GM21825 (cell line): Measurements from ENCODE around the gene ACOT4.
"Not testable (repeated sequence)": the region's sequence is repeated elsewhere in the genome, so short reads cannot be mapped to it uniquely, and the experiment has no call there.

Experiments used
- ATAC-seq: cut with Tn5 transposase; IDR thresholded peaks from one replicate; pipeline ENCODE4 v1.9.1; 2021; ENCODE audit warnings: mild to moderate bottlenecking, moderate library complexity; ENCODE audit not compliant: unreplicated experiment

The ACOT4 gene

DNA sequence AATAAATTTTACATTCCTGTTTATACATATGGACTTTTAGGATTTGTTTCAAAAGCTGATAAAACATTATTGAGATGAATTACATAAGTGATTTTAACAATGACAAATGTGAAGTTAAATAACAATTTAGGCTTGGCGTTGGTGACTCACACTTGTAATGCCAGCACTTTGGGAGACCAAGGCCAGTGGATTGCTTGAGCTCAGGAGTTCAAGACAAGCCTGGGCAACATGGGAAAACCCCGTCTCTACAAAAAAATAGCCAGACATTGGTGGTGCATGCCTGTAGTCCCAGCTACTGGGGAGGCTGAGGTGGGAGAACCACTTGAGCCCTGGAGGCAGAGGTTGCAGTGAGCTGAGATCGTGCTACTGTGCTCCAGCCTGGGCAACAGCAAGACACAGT, 15.3 kb upstream of the ACOT4 start:
- no peak for ATAC-seq

DNA sequence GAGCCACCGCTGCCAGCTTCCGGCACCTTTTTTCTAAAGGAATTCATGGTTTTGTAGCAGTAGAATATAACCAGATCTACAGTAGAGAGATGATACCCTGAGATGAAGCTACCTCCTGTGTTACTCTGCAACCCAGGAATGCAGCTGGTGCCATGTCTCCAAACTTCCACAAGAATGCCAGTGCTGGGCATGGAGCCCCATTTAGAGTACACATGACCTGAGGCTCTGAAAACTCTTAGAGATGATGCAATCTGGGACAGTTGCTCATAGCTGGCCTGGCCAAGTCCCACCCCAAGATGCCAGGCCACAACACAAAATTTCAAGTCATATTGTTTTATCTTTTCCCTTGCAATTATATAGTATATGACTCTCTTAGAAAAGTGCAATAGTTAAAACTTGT, 14.5 kb upstream of the ACOT4 start:
- not testable (repeated sequence) for ATAC-seq

DNA sequence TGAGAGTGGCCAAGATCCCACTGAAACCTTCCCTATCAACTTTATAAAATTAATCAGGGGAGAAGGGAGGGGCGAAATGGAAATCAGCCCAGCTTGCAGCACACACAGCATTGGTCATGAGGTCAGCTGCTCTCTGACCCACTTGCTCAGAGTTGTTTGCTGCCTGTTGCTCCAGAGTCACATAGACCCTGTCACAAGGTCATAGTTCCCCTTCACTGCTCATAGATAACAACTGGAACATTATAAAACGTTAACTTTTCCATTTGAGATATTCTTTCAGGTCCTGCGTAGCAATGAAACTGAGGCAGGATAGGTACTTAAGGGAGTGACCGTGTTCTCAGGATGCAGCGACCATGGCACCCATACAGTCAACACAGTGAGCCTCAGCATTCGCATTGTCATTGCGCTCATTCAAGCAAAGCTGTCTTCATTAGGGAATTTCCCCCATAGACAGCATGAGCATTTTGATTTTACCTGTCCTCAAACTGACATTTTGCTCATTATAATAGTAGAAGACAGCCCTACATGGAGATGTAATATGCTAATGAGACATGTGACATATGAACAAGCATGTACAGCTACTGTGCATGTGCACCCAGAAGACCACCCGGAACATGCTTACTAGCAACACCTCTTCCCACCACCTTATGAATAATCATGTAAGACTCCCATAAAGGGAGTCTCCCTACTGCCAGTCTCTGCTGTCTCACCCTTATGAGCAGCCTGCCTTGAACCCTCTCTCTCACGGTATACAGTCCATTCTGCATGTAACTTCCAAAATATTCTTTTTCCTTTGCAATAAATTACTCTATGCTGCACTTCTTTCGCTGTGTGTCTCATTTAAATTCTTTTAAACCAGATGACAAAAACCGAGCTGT, 9.3 kb upstream of the ACOT4 start:
- ATAC-seq: not testable (repeated sequence)

DNA sequence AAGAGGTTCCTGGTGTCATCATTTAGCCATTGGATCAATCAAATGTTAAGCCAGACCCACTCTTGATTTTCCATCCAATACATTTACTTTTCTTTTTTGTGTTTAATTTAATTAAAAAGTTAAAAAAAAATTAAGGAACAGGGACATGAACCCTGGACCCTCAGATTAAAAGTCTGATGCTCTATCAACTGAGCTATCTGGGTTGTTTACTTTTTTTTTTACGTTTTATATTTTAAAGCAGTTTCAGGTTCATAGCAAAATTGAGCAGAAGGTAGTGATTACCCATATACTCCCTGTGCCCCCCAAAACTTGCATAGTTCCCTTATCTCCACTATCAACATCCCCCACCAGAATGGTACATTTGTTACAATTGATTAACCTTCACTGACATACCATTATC, 3.0 kb upstream of the ACOT4 start:
- no peak for ATAC-seq

DNA sequence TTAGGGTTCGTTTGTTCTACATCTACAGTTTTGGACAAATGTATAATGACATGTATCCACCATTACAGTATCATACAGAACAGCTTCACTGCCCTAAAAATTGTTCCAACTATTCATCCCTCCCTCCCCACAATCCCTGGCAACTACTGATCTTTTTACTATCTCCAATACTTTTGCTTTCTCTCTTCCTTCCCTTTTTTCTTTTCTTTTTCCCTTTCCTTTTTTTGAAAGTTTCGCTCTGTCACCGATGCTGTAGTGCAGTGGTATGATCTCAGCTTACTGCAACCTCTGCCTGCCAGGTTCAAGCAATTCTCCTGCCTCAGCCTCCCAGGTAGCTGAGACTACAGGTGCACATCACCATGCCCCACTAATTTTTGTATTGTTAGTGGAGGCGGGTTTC, 2.6 kb upstream of the ACOT4 start:
- no peak for ATAC-seq

DNA sequence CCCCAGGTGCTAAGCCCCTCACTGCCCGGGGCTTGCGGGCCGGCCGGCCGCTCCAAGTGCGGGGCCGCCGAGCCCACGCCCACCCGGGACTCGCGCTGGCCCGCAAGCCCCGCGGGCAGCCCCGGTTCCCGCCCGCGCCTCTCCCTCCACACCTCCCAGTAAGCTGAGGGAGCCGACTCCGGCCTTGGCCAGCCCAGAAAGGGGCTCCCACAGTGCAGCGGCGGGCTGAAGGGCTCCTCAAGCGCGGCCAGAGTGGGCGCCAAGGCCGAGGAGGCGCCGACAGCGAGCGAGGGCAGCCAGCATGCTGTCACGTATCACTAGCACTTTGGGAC, 1.0 kb upstream of the ACOT4 start:
- ATAC-seq: not testable (repeated sequence)

DNA sequence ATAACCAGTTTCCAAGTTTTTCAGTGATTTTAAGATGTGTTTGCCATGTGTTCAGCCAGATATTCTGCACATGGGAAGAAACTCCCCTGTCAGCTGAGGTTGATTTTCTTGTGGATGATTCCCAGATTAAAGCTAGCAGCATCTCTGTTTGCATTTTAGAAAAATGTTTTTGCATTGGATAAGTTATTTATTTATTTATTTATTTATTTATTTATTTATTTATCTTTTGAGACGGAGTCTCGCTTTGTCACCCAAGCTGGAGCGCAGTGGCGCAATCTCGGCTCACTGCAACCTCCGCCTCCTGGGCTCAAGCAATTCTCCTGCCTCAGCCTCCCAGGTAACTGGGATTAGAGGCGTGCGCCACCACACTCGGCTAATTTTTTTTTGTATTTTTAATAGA, 2.8 kb downstream of the ACOT4 start:
- no peak for ATAC-seq

DNA sequence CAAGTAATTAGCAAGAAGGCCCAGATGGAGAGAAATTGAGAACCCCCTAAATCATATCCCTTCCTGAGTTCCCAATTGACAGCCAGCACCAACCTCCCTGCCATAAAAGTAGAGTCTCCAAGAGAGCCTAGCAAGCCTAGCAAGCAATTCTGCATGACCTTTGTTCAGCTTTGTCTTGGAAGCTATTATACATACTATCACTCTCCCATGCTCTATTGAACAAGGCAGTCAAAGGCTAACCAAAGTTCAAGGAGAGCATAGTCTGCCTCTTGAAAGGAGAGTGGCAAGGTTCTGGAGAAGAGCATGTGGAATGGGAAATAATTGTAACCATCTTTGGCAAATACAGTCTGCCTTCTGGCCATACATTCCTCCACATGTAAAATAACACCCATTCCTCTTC, 7.8 kb downstream of the ACOT4 start:
- ATAC-seq: no peak

DNA sequence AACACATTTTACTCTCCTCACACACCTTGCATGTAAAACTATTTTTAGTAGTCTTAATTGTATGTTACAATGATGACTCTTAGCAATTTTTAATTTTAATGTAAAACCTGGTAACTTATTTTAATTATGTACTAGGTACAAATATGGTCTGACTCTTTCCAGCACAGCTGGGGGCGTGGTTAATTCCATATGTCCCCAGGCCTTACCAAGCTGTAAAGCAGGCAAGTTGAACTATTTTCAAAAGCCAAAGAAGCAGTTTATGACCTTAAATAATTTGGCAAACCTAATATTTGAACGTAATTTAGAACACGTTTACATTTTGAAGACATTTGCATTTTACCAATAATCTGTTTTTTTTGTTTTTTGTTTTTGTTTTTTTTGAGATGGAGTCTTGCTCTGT, 11.3 kb downstream of the ACOT4 start:
- no peak for ATAC-seq

DNA sequence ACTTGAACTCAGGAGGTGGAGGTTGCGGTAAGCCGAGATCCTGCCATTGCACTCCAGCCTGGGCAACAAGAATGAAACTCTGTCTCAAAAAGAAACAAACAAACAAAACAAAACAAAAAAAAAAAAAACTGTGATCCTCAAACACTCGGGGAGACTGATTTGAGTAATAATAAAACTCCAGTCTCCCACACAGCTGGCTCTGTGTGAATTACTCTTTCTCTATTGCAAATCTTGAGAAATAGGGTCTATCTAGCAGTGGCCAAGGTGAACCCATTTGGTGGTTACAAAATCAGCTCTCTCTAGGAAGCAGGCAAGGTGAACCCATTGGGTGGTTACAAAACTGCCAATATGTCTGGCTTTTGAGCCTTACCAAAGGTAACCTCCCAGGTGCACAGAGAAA, 14.6 kb downstream of the ACOT4 start:
- ATAC-seq: no peak

DNA sequence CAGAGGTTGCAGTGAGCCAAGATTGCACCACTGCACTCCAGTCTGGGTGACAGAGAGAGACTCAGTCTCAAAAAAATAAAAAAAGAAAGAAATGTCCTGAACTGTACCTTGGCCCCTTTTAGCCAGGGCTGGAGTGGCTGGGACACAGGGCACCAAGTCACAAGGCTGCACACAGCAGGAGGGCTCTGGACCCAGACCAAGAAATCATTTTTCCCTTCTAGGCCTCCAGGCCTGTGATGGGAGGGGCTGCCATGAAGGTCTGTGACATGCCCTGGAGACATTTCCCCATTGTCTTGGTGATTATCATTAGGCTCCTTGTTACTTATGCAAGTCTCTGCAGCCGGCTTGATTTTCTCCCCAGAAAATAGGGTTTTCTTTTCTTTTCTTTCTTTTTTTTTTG, 15.6 kb downstream of the ACOT4 start:
- no peak for ATAC-seq

DNA sequence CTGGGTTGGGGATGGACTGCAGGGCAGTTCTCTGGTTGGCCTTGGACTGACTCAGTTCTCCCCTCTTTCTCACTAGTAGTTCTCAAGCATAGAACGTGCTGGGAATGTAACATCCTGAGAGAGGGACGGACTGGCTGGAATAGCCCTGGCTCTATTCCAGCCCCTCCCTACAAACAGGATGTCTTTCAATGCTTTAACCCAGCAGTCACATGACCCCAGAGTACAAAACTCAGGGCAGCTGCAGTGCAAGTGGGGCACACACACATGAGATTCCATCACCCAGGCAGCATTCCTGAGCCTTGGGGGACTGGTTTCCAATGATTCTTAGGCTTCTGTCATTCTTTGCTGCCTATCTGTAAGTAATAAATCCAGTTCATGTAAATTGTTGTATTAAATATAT, 19.0 kb downstream of the ACOT4 start:
- no peak for ATAC-seq

DNA sequence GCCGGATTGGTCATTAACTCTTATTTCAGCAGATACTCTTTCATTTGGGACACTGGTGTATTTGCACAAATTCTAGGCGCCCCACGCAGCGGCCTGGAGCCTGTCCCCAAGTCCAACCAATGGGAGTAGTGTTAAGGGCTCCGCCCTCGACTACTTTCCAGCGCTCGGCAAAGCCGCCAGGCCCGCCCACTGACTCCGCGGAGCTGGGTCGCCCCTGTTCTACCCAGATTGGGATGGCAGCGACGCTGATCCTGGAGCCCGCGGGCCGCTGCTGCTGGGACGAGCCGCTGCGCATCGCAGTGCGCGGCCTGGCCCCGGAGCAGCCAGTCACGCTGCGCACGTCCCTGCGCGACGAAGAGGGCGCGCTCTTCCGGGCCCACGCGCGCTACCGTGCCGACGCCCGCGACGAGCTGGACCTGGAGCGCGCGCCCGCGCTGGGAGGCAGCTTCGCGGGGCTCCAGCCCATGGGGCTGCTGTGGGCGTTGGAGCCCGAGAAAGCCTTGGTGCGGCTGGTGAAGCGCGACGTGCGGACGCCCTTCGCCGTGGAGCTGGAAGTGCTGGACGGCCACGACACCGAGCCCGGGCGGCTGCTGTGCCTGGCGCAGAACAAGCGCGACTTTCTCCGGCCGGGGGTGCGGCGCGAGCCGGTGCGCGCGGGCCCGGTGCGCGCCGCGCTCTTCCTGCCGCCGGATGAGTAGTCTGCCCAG, 20.8 kb downstream of the ACOT4 start, which contains the start of gene ACOT6:
TSS of gene ACOT6 (plus strand) at position 179 of the 707 bp plus-strand sequence. CDS start at position 234, 55 bp downstream.
- peak; percentile 79 for ATAC-seq

DNA sequence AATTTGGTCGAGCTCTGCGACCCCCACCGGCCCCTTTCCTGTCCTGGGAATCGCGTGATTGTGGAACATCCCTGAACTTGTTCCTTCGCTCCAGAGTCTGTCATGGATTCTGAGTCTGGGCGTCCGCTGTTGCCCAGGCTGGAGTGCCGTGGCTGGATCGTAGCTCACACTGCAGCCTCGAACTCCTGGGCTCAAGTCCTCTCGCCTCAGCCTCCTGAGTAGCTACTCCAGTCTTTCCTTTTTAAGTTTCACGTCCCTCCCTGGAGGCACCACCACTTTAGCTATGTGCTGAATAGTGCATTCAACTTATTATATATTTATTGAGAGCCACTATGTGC, 21.3 kb downstream of the ACOT4 start:
- no peak for ATAC-seq

DNA sequence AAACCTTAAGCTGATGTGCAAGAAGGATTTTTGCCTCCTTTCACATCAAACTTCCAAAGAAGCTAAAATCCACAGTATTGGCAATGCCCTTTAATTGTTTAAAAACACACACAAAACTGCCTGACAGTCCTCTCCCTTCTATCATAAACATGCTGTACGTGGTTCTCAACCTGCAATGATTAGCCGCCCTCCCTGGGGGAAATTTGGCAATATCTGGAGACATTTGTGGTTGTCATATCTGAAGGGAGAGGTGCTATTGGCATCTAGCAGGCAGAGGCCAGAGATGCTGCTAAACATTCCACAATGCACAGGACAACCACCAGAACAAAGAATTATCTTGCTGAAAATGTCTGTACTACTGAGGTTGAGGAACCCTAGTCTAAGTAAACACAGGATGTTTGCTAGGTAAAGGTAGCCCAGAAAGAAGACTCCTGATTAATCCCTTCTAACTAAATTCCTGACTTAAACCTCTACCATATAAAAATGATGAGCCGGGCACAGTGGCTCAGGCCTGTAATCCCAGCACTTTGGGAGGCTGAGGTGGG, 21.8 kb downstream of the ACOT4 start:
- ATAC-seq: no peak

DNA sequence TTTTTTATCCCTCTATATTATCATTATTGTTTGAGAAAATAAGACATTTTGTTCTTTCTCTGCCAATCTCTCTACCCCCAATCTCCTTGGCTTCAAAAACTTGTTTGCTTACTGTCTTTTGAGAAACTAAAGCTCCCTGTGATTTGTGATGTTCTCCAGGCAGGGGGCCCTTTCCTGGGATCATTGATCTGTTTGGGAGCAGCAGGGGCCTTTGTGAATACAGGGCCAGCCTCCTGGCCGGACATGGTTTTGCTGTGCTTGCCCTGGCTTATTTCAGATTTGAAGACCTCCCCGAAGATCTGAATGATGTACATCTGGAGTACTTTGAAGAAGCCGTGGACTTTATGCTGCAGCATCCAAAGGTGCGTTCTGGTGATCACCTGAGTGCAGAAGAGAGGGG, 25.2 kb downstream of the ACOT4 start:
- no peak for ATAC-seq

DNA sequence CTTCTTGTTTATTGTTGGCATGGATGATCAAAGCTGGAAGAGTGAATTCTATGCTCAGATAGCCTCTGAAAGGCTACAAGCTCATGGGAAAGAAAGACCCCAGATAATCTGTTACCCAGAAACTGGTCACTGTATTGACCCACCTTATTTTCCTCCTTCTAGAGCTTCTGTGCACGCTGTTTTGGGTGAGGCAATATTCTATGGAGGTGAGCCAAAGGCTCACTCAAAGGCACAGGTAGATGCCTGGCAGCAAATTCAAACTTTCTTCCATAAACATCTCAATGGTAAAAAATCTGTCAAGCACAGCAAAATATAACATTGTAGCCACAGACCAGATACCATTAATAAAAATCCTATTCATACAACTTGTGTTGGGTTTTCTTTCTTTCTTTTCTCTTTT, 27.9 kb downstream of the ACOT4 start:
- no peak for ATAC-seq

DNA sequence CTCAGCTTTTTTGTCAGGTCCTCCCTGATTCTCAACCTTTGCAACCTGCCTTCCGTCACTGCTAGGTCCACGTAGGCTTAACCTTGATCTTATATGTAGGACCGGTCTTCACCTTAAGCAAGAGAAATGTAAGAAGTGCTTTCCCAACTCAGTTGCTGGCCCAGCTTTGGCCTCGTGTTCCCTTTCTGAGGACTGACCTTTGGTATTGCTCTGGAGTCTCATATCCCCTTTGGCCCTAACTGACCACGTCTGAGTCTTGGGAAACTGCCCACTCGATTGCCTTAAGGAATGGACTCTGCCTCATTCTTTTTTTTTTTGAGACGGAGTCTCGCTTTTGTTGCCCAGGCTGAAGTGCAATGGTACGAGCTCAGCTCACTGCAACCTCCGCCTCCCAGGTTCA, 28.6 kb downstream of the ACOT4 start:
- ATAC-seq: no peak

DNA sequence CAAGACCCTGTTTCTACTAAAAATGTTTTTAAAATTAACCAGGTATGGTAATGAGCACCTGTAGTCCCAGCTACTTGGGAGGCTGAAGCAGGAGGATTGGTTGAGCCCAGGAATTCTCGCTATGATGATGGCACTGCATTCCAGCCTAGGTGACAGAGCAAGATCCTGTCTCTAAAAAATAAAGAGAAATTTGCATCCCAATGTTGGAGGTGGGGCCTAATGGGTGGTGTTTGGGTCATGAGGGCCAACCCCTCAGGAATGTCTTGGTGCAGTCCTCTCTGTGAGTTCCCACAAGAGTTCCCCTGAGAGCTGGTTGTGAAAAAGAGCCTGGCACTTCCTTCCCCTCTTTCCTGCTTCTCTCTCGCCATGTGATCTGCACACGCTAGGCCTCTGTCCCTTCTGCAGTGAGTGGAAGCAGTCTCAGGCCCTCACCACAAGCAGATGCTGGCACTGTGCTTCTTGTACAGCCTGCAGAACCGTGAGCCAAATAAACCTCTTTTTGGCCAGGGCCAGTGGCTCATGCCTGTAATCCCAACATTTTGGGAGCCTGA, 31.9 kb downstream of the ACOT4 start:
- no peak for ATAC-seq

DNA sequence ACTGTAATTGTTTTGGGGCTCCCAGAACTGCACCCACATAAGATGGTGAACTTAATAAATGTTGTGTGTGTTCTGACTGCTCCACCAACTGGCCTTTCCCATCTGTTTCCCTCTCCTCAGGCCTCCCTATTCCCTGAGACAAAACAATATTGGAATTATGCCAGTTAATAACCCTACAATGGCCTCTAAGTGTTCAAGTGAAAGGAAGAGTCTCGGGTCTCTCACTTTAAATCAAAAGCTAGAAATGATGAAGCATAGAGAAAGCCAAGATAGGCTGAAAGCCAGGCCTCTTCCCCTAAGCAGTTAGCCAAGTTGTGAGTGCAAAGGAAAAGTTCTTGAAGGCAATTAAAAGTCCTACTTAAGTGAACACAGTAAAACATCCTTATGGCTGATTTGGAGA, 34.0 kb downstream of the ACOT4 start:
- no peak for ATAC-seq

DNA sequence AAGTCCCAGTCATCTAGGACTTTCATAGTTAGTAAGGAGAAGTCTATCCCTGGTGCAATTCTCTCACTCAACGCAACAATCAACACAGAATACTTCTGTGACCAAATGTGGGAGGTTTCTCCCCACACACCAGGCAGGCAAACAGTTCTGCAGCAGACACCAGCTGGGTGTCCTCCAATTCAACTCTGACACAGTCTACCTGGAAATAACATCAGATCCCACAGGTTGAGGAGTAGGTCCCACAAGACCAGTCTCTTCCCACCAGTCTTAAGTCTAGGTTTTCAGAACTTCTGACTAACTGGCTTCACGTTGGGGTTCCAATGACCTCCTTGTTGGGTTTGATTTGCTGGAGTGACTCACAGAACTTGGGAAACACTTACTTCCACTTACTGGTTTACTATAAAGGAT, 35.5 kb downstream of the ACOT4 start:
- ATAC-seq: no peak
